Measurements from ENCODE around the gene LYRM2. TPM values are rescaled to one million over a fixed set of nuclear protein-coding genes. Genes with fewer than 3 reads are reported as not detected.

Gene LYRM2
- total RNA-seq (2022; extraction: Qiagen RNA extraction; ENCODE audit: low read depth) = 29.2 to 44.3 TPM (median 32.7 TPM) in 5 replicates

GRCh38 chr6:89638320-89639195 is at the start of gene LYRM2:
LYRM2 (minus strand) TSS chr6:89638747; CDS start chr6:89638716, 31 bp downstream.

Other genes with a start within 250 kb of the LYRM2 start
- gene RRAGD, start 226.5 kb downstream of the LYRM2 start, total RNA-seq (2022; extraction: Qiagen RNA extraction; ENCODE audit: low read depth) = 3.1 to 4.2 TPM (median 3.4 TPM) in 5 replicates
- 1.2 to 2.4 TPM (median 1.5 TPM) in 5 replicates for gene ANKRD6, start 205.6 kb downstream of the LYRM2 start, total RNA-seq (2022; extraction: Qiagen RNA extraction; ENCODE audit: low read depth)
- 10.4 to 14.5 TPM (median 14.0 TPM) in 5 replicates for gene MDN1, start 181.0 kb upstream of the LYRM2 start, total RNA-seq (2022; extraction: Qiagen RNA extraction; ENCODE audit: low read depth)
- 4.9 to 7.6 TPM (median 5.8 TPM) in 5 replicates for gene CASP8AP2, start 191.1 kb upstream of the LYRM2 start, total RNA-seq (2022; extraction: Qiagen RNA extraction; ENCODE audit: low read depth)

All from A549 treated with CpdA at 1 μM for 4 hours (cell line).